Liver (tissue), 9 donors: ENCODE data around the gene SRPK1. TPM values are rescaled to one million over a fixed set of nuclear protein-coding genes. Genes with fewer than 3 reads are reported as not detected.

Experiments
- DNase-seq: peaks from one replicate; pipeline ENCODE4 v3.0.0-alpha.2; 2017; ENCODE audit warnings: low spot score
- H3K27ac ChIP-seq, 2 donors: one replicate each; pipeline ENCODE4 v1.7.0; 2013; ENCODE audit warnings: inconsistent platforms in 2 of 2, low read length in 2 of 2, control low read depth in 1 of 2, low read depth in 1 of 2, mild to moderate bottlenecking in 1 of 2
- H3K27me3 ChIP-seq, 4 donors: one replicate each; pipeline versions ENCODE4 v1.6.1 to v1.7.0; 2013; ENCODE audit warnings: low read length in 3 of 4, inconsistent platforms in 1 of 4, mild to moderate bottlenecking in 1 of 4, moderate library complexity in 1 of 4; ENCODE audit not compliant: control insufficient read depth in 4 of 4, insufficient read depth in 4 of 4
- H3K36me3 ChIP-seq, 4 donors: one replicate each; pipeline versions ENCODE4 v1.6.1 to v1.7.0; 2013; ENCODE audit warnings: low read length in 3 of 4, mild to moderate bottlenecking in 3 of 4, low read depth in 1 of 4, moderate library complexity in 1 of 4; ENCODE audit not compliant: control insufficient read depth in 4 of 4, insufficient read depth in 3 of 4
- H3K4me1 ChIP-seq, 4 donors: one replicate each; pipeline versions ENCODE4 v1.6.1 to v1.7.0; 2013; ENCODE audit warnings: low read length in 3 of 4, mild to moderate bottlenecking in 3 of 4, moderate library complexity in 1 of 4; ENCODE audit not compliant: control insufficient read depth in 4 of 4, insufficient read depth in 4 of 4
- H3K4me3 ChIP-seq, 3 donors: one replicate each; pipeline versions ENCODE4 v1.6.1 to v1.7.0; 2013; ENCODE audit warnings: low read length in 3 of 3, control low read depth in 1 of 3, low read depth in 1 of 3, mild to moderate bottlenecking in 1 of 3
- H3K9ac ChIP-seq, 2 donors: one replicate each; pipeline ENCODE4 v1.7.0; 2013; ENCODE audit warnings: low read length in 2 of 2, mild to moderate bottlenecking in 2 of 2, moderate library complexity in 2 of 2, control low read depth in 1 of 2, low read depth in 1 of 2
- H3K9me3 ChIP-seq, 4 donors: one replicate each; pipeline versions ENCODE4 v1.6.1 to v1.7.0; 2013; ENCODE audit warnings: low read length in 3 of 4; ENCODE audit not compliant: control insufficient read depth in 4 of 4
- ATF3 ChIP-seq: IDR thresholded peaks from 2 replicates; pipeline ENCODE4 v1.6.1; 2016; ENCODE audit warnings: antibody characterized with exemption
- CTCF ChIP-seq: fragments of 150-350 bp; IDR thresholded peaks from 2 replicates; pipeline ENCODE4 v1.5.1; 2017; ENCODE audit warnings: improper control_type of control experiment, low read depth, low read length; ENCODE audit not compliant: missing input control
- EGR1 ChIP-seq, 2 donors: IDR thresholded peaks; 2 replicates each; pipeline ENCODE4 v1.6.1; 2016 to 2018; ENCODE audit warnings: antibody characterized with exemption in 2 of 2, low read depth in 2 of 2
- FOXA1 ChIP-seq: IDR thresholded peaks from 2 replicates; pipeline ENCODE4 v1.6.1; 2016; ENCODE audit warnings: antibody characterized with exemption
- FOXA2 ChIP-seq: IDR thresholded peaks from 2 replicates; pipeline ENCODE4 v1.6.1; 2016; ENCODE audit warnings: antibody characterized with exemption
- GABPA ChIP-seq, 2 donors: IDR thresholded peaks in 1 of 2; conservative IDR thresholded peaks in 1 of 2; 2 replicates each; pipeline ENCODE4 v1.6.1; 2016; ENCODE audit warnings: antibody characterized with exemption in 2 of 2, mild to moderate bottlenecking in 1 of 2, moderate library complexity in 1 of 2
- HNF4G ChIP-seq: IDR thresholded peaks from 2 replicates; pipeline ENCODE4 v1.6.1; 2016; ENCODE audit warnings: antibody characterized with exemption
- JUND ChIP-seq, 2 donors: IDR thresholded peaks; 2 replicates each; pipeline ENCODE4 v1.6.1; 2016; ENCODE audit warnings: antibody characterized with exemption in 2 of 2
- MAX ChIP-seq: IDR thresholded peaks from 2 replicates; pipeline ENCODE4 v1.6.1; 2016; ENCODE audit warnings: antibody characterized with exemption
- NR2F2 ChIP-seq: IDR thresholded peaks from 2 replicates; pipeline ENCODE4 v1.6.1; 2016; ENCODE audit warnings: antibody characterized with exemption
- RAD21 ChIP-seq, 2 donors: IDR thresholded peaks; 2 replicates each; pipeline ENCODE4 v1.6.1; 2016; ENCODE audit warnings: antibody characterized with exemption in 2 of 2, mild to moderate bottlenecking in 2 of 2
- RXRA ChIP-seq, 2 donors: IDR thresholded peaks; 2 replicates each; pipeline ENCODE4 v1.6.1; 2017 to 2018; ENCODE audit warnings: antibody characterized with exemption in 2 of 2, mild to moderate bottlenecking in 1 of 2
- SP1 ChIP-seq: IDR thresholded peaks from 2 replicates; pipeline ENCODE4 v1.6.1; 2018; ENCODE audit warnings: antibody characterized with exemption, mild to moderate bottlenecking
- TAF1 ChIP-seq: conservative IDR thresholded peaks from 2 replicates; pipeline ENCODE4 v1.6.1; 2016; ENCODE audit warnings: antibody characterized with exemption, mild to moderate bottlenecking
- YY1 ChIP-seq: IDR thresholded peaks from 2 replicates; pipeline ENCODE4 v1.6.1; 2016; ENCODE audit warnings: antibody characterized with exemption, mild to moderate bottlenecking
- ZBTB33 ChIP-seq: IDR thresholded peaks from 2 replicates; pipeline ENCODE4 v1.6.1; 2016; ENCODE audit warnings: antibody characterized with exemption
- WGBS: extraction: QIAGEN DNeasy Blood & Tissue Kit; methylation state at CpG from one replicate; pipeline ENCODE4 v1.1.7; 2013; 5-methylcytosine and 5-hydroxymethylcytosine counted together
- polyA plus RNA-seq, 2 donors: library from polyadenylated mRNA; stranded (reverse) in 1 of 2; unstranded in 1 of 2; fragments of 200-250 nt in 1 of 2; fragments of >200 nt in 1 of 2; fragmentation: Nextera tagmentation in 1 of 2; extraction: Ambion mirVana in 1 of 2; gene quantifications; one replicate each; pipeline versions ENCODE4 v1.2.1 to v1.2.3, GENCODE V29; 2013 to 2015
- total RNA-seq, 2 donors: library from RNA; depleted of rRNA; stranded (reverse); fragments of >200 nt; gene quantifications; one replicate each; pipeline ENCODE4 v1.2.3, GENCODE V29; 2014
- TF ChIP-seq, protein P1 (sequence below): IDR thresholded peaks from 2 replicates; pipeline ENCODE4 v1.6.1; 2016; ENCODE audit warnings: antibody characterized with exemption, mild to moderate bottlenecking
- donor health status: healthy.
- donor health status: healthy.
- donor health status: healthy.
- donor health status: healthy.
- donor health status: healthy.

The SRPK1 gene
- total and polyA plus RNA-seq, 4 donors, result 11.9 to 41.2 (median 32.9) TPM

GRCh38 chr6:35844290-35844689, 76.6 kb downstream of the SRPK1 start (continued):
- TF ChIP-seq RAD21 (IDR thresholded peaks at IDR 0.05) (no peak), EGR1 (IDR thresholded peaks at IDR 0.05; ENCODE audit: low read depth in 2 of 2) (no peak), MAX (no peak), FOXA2 (no peak)

- peaks cover 0 to 13% (median 10%) of the 10 kb centered on the region in 4 donors for H3K36me3 ChIP-seq
- WGBS, result 84% methylated on average over 3 of the region's 3 CpGs
- DNase-seq, result no peak
Measured at GRCh38 chr6:35842381-35842780, 78.5 kb downstream of the SRPK1 start.

GRCh38 chr6:35839019-35839418, 81.9 kb downstream of the SRPK1 start:
- no peaks in the 10 kb centered on the region for H3K27me3 ChIP-seq
- DNase-seq, result no peak
- no peak overlapping the region for H3K9ac ChIP-seq
- WGBS, result 94% methylated on average over 1 of the region's 1 CpG
- H3K36me3 ChIP-seq, result peaks cover 0 to 14% (median 10%) of the 10 kb centered on the region in 4 donors
- H3K4me1 ChIP-seq, result no peaks in the 10 kb centered on the region
- no peak overlapping the region for H3K27ac ChIP-seq
- TF ChIP-seq HNF4G, result no peak
- TF ChIP-seq EGR1 (IDR thresholded peaks at IDR 0.05; ENCODE audit: low read depth in 2 of 2), result no peak
- no peak overlapping the region for H3K4me3 ChIP-seq
- no peaks in the 10 kb centered on the region for H3K9me3 ChIP-seq

More at GRCh38 chr6:35842381-35842780, 78.5 kb downstream of the SRPK1 start:
- no peak overlapping the region for H3K9ac ChIP-seq
- no peaks in the 10 kb centered on the region for H3K4me1 ChIP-seq
- H3K27me3 ChIP-seq, result no peaks in the 10 kb centered on the region
- no peak overlapping the region for H3K4me3 ChIP-seq
- H3K9me3 ChIP-seq, result no peaks in the 10 kb centered on the region
- TF ChIP-seq RXRA (IDR thresholded peaks at IDR 0.05), result no peak
- no peak for TF ChIP-seq ZBTB33
- TF ChIP-seq FOXA2, result no peak
- TF ChIP-seq EGR1 (IDR thresholded peaks at IDR 0.05; ENCODE audit: low read depth in 2 of 2), result no peak
- TF ChIP-seq GABPA (IDR thresholded peaks at IDR 0.05 in 1 of 2, conservative IDR thresholded peaks at IDR 0.05 in 1 of 2), result no peak
- TF ChIP-seq JUND (IDR thresholded peaks at IDR 0.05), result no peak
- H3K27ac ChIP-seq, result no peak overlapping the region

DNA sequence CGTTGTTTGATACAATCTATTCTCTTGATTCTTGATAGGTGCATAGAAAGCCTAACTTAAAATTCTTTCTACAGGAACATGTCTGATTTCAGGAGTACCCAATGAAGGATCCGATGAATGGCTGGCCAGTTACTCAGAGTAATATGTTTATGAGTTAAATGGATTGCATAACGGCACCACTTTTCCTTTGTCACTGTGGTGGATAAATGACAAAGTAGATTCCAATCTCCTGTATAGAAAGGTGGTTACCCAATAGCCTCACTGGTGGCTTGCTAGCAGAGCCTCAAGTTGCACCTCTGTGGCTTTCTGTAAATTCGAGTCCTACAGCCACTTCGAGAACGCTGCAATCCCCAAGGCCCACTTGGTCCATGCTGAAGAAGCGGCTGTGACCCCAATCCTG, 87.4 kb downstream of the SRPK1 start:
- Histone ChIP-seq H3K4me3 (no peak overlapping the region), H3K9ac (no peak overlapping the region), H3K27ac (no peak overlapping the region), H3K36me3 (peaks cover 0 to 14% (median 6%) of the 10 kb centered on the region in 4 donors), H3K4me1 (peaks cover 5 to 11% (median 7%) of the 10 kb centered on the region in 4 donors), H3K9me3 (no peaks in the 10 kb centered on the region), H3K27me3 (no peaks in the 10 kb centered on the region)
- TF ChIP-seq HNF4G, result no peak
- TF ChIP-seq YY1, result no peak
- TF ChIP-seq FOXA2, result no peak
- TF ChIP-seq CTCF, result no peak
- TF ChIP-seq MAX, result no peak
- TF ChIP-seq, protein P1, sequence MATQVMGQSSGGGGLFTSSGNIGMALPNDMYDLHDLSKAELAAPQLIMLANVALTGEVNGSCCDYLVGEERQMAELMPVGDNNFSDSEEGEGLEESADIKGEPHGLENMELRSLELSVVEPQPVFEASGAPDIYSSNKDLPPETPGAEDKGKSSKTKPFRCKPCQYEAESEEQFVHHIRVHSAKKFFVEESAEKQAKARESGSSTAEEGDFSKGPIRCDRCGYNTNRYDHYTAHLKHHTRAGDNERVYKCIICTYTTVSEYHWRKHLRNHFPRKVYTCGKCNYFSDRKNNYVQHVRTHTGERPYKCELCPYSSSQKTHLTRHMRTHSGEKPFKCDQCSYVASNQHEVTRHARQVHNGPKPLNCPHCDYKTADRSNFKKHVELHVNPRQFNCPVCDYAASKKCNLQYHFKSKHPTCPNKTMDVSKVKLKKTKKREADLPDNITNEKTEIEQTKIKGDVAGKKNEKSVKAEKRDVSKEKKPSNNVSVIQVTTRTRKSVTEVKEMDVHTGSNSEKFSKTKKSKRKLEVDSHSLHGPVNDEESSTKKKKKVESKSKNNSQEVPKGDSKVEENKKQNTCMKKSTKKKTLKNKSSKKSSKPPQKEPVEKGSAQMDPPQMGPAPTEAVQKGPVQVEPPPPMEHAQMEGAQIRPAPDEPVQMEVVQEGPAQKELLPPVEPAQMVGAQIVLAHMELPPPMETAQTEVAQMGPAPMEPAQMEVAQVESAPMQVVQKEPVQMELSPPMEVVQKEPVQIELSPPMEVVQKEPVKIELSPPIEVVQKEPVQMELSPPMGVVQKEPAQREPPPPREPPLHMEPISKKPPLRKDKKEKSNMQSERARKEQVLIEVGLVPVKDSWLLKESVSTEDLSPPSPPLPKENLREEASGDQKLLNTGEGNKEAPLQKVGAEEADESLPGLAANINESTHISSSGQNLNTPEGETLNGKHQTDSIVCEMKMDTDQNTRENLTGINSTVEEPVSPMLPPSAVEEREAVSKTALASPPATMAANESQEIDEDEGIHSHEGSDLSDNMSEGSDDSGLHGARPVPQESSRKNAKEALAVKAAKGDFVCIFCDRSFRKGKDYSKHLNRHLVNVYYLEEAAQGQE, result no peak
- TF ChIP-seq SP1, result no peak
- no peak for TF ChIP-seq ATF3
- no peak for TF ChIP-seq JUND (IDR thresholded peaks at IDR 0.05)
- TF ChIP-seq NR2F2, result no peak
- no peak for TF ChIP-seq TAF1
- TF ChIP-seq GABPA (IDR thresholded peaks at IDR 0.05 in 1 of 2, conservative IDR thresholded peaks at IDR 0.05 in 1 of 2), result no peak
- no peak for TF ChIP-seq EGR1 (IDR thresholded peaks at IDR 0.05; ENCODE audit: low read depth in 2 of 2)
- no peak for TF ChIP-seq RAD21 (IDR thresholded peaks at IDR 0.05)
- TF ChIP-seq FOXA1, result no peak
- TF ChIP-seq RXRA (IDR thresholded peaks at IDR 0.05), result no peak
- WGBS, result 91% methylated on average over 7 of the region's 7 CpGs
- no peak for DNase-seq
